Activated CD8-positive, alpha-beta T cell treated with anti-CD3 and anti-CD28 coated beads for 36 hours (primary cell): ENCODE measurements around the gene LRP10. TPM values are rescaled to one million over a fixed set of nuclear protein-coding genes. Genes with fewer than 3 reads are reported as not detected.

Experiments
- ATAC-seq: fragments of 200-7000 bp; cut with Tn5 transposase; one replicate; pipeline ENCODE4 v1.10.0; 2021; ENCODE audit warnings: mild to moderate bottlenecking, moderate library complexity
- CTCF ChIA-PET: fragments of 350-600 bp; sonication (Branson Sonifier 250); formaldehyde crosslinking; loops from one replicate; lab custom pipeline; 2021; ENCODE audit warnings: antibody characterized with exemption; lab: Charles Lee
- POLR2A ChIA-PET: fragments of 350-600 bp; sonication (Branson Sonifier 250); formaldehyde crosslinking; loops from one replicate; lab custom pipeline; 2021; ENCODE audit warnings: antibody characterized with exemption; lab: Charles Lee
- DNase-seq: peaks from one replicate; pipeline ENCODE4 v3.0.0-alpha.2; 2020
- H3K27ac Mint-ChIP-seq: one replicate; pipeline ENCODE4 v1.8.0; 2021; ENCODE audit warnings: mild to moderate bottlenecking, mixed read lengths
- H3K27me3 Mint-ChIP-seq: one replicate; pipeline ENCODE4 v1.8.0; 2021; ENCODE audit warnings: mixed read lengths
- H3K36me3 Mint-ChIP-seq: one replicate; pipeline ENCODE4 v1.8.0; 2021; ENCODE audit warnings: low read depth, mixed read lengths
- H3K4me1 Mint-ChIP-seq: one replicate; pipeline ENCODE4 v1.8.0; 2021; ENCODE audit warnings: low read depth, mixed read lengths
- H3K4me3 Mint-ChIP-seq: one replicate; pipeline ENCODE4 v1.8.0; 2021; ENCODE audit warnings: mild to moderate bottlenecking, moderate library complexity, mixed read lengths
- H3K9me3 Mint-ChIP-seq: one replicate; pipeline ENCODE4 v1.8.0; 2021; ENCODE audit warnings: mixed read lengths
- CTCF ChIP-seq: fragments of 200-600 bp; IDR thresholded peaks from one replicate; pipeline ENCODE4 v1.8.0; 2022; ENCODE audit warnings: antibody characterized with exemption, mild to moderate bottlenecking
- intact Hi-C: fragments of 100-400 bp; cut with micrococcal nuclease; formaldehyde crosslinking; loops from one replicate; pipeline ENCODE4 v1.10.0; 2022
- total RNA-seq, 2 experiments: library from RNA; stranded (reverse); gene quantifications; one replicate each; pipeline ENCODE4 v1.2.3, GENCODE V29; 2021

LRP10 gene
- total RNA-seq, 2 experiments from 2014 or later: 18.7 to 21.0 TPM

DNA sequence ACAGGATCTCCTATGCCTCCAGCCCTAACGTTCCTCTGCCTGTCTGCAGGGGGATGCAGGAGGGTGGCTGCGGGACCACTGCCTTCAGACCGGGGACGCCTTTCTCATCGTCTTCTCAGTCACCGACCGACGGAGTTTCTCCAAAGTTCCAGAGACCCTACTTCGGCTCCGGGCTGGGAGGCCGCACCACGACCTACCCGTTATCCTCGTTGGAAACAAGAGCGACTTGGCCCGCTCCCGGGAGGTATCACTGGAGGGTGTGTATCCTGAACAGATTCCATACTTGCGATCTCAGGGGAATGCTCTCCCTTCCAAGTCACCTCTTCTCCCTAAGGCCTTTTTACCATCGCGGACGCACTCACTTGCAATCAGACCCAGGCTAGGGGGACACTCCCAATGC is 14.4 kb downstream of the LRP10 start:
- Mint-ChIP-seq H3K36me3 (peaks cover 1% of the 10 kb centered on the region), H3K27ac (no peak overlapping the region), H3K9me3 (no peaks in the 10 kb centered on the region), H3K4me1 (peaks cover 38% of the 10 kb centered on the region), H3K27me3 (peaks cover 1% of the 10 kb centered on the region), H3K4me3 (peak overlapping the region; percentile 70)
- no peak for DNase-seq
- no peak for TF ChIP-seq CTCF
- ATAC-seq: no peak
- intact Hi-C loops: no loop called here
- ChIA-PET POLR2A (interaction anchor here (1.3 to 2.3 kb wide), 5 partner anchors 8 to 18 kb away, joined by 3 to 7 read pairs (median 4); partner anchors contain the start of gene LRP10), CTCF (interaction anchor here (0.9 to 14.8 kb wide), 12 partner anchors 10 to 972 kb away, joined by 3 to 187 read pairs (median 4); partner anchors contain the start of genes LRP10, PRMT5 and RBM23)

GRCh38 chr14:22886500-22887259 is 15.1 kb downstream of the LRP10 start:
- ATAC-seq: peak; percentile 71

GRCh38 chr14:22887260-22887989 is 15.9 kb downstream of the LRP10 start:
- Mint-ChIP-seq H3K36me3 (peaks cover 1% of the 10 kb centered on the region), H3K27me3 (peaks cover 1% of the 10 kb centered on the region), H3K9me3 (no peaks in the 10 kb centered on the region), H3K4me1 (peaks cover 38% of the 10 kb centered on the region), H3K27ac (peak overlapping the region; percentile 77), H3K4me3 (peak overlapping the region; percentile 70)
- TF ChIP-seq CTCF: no peak
- CTCF ChIA-PET: interaction anchor here (0.8 to 14.8 kb wide), 11 partner anchors 8 to 181 kb away, joined by 3 to 187 read pairs (median 4); partner anchors contain the start of genes LRP10 and RBM23
- intact Hi-C loops: no loop called here
- peak; percentile 11 for ATAC-seq
- DNase-seq: peak; percentile 25
- POLR2A ChIA-PET: interaction anchor here (1.2 to 2.3 kb wide), 3 partner anchors 9 to 121 kb away, joined by 4 to 7 read pairs (median 6); partner anchors contain the start of gene OXA1L

More at GRCh38 chr14:22886500-22887259, 15.1 kb downstream of the LRP10 start:
- ChIA-PET POLR2A (interaction anchor here (0.6 to 2.3 kb wide), 6 partner anchors 8 to 120 kb away, joined by 3 to 7 read pairs (median 4); partner anchors contain the start of genes LRP10 and OXA1L), CTCF (interaction anchor here (0.6 to 14.8 kb wide), 16 partner anchors 8 to 972 kb away, joined by 3 to 187 read pairs (median 4); partner anchors contain the start of genes LRP10, PRMT5 and RBM23)
- Mint-ChIP-seq H3K4me1 (peaks cover 38% of the 10 kb centered on the region), H3K9me3 (no peaks in the 10 kb centered on the region), H3K4me3 (peak overlapping the region; percentile 70), H3K27me3 (peaks cover 1% of the 10 kb centered on the region), H3K36me3 (peaks cover 1% of the 10 kb centered on the region), H3K27ac (peak overlapping the region; percentile 77)
- peak; percentile 35 for TF ChIP-seq CTCF
- intact Hi-C loops: no loop called here
- peak; percentile 81 for DNase-seq

- ChIA-PET CTCF (interaction anchor here (0.9 to 14.8 kb wide), 7 partner anchors 13 to 181 kb away, joined by 3 to 187 read pairs (median 4); partner anchors contain the start of genes LRP10 and RBM23), POLR2A (interaction anchor here (0.6 to 2.3 kb wide), 2 partner anchors 9 to 312 kb away, joined by 3 to 7 read pairs; no protein-coding TSS in a partner anchor)
- DNase-seq (peak; percentile 78), ATAC-seq (peak; percentile 21)
- no peak for TF ChIP-seq CTCF
- Mint-ChIP-seq H3K4me3 (peak overlapping the region; percentile 70), H3K27me3 (peaks cover 1% of the 10 kb centered on the region), H3K9me3 (no peaks in the 10 kb centered on the region), H3K27ac (peak overlapping the region; percentile 36), H3K4me1 (peaks cover 35% of the 10 kb centered on the region), H3K36me3 (peaks cover 1% of the 10 kb centered on the region)
- intact Hi-C loops: no loop called here
These were observed 16.4 kb downstream of the LRP10 start for GRCh38 chr14:22887990-22888378.
